Muscle layer of colon (tissue), 2 donors: ENCODE data around the gene MSRB3.
"Not testable (repeated sequence)": the region's sequence is repeated elsewhere in the genome, so short reads cannot be mapped to it uniquely, and the experiment has no call there.

Experiments used
- H3K27ac ChIP-seq: one replicate; pipeline ENCODE4 v1.7.0; 2013; ENCODE audit warnings: low read depth, mild to moderate bottlenecking, low read length, moderate library complexity
- H3K27me3 ChIP-seq, 2 donors: one replicate each; pipeline ENCODE4 v1.7.0; 2013; ENCODE audit warnings: low read length in 2 of 2, mild to moderate bottlenecking in 2 of 2; ENCODE audit not compliant: insufficient read depth in 2 of 2, control insufficient read depth in 1 of 2
- H3K36me3 ChIP-seq: one replicate; pipeline ENCODE4 v1.7.0; 2013; ENCODE audit warnings: mild to moderate bottlenecking, low read length; ENCODE audit not compliant: insufficient read depth
- H3K4me1 ChIP-seq: one replicate; pipeline ENCODE4 v1.7.0; 2013; ENCODE audit warnings: mild to moderate bottlenecking, low read length; ENCODE audit not compliant: insufficient read depth
- H3K4me3 ChIP-seq, 2 donors: one replicate each; pipeline ENCODE4 v1.7.0; 2013; ENCODE audit warnings: low read length in 2 of 2, low read depth in 1 of 2, mild to moderate bottlenecking in 1 of 2, moderate library complexity in 1 of 2
- H3K9ac ChIP-seq: one replicate; pipeline ENCODE4 v1.7.0; 2013; ENCODE audit warnings: low read length
- H3K9me3 ChIP-seq: one replicate; pipeline ENCODE4 v1.7.0; 2013; ENCODE audit warnings: mild to moderate bottlenecking, low read length
- donor health status: abdominal sarcoma.
- donor health status: Adenocarcinoma of cecum.

The MSRB3 gene

DNA sequence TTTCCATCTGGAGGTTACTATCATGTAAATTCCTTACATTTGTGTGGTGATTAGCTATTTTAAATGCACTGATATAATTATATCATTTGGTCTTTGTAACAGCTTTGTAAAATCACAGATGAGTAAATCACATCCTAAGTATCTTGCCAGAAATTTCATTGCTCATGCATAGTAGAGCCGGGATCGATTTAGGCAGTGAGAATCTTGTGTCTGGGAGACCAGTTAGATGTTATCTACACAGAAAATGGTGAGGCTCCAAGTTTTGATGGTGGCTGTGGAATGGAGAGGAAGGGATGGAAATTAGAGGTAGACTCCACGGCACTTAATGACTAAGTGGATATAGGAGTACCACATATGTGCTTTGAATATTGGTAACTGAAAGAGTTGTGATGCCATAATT lies 156.3 kb downstream of the MSRB3 start:
- Histone ChIP-seq H3K27me3 (no peaks in the 10 kb centered on the region), H3K9me3 (no peaks in the 10 kb centered on the region), H3K27ac (no peak overlapping the region), H3K4me1 (peaks cover 12% of the 10 kb centered on the region), H3K36me3 (no peaks in the 10 kb centered on the region), H3K9ac (no peak overlapping the region), H3K4me3 (no peak overlapping the region)

DNA sequence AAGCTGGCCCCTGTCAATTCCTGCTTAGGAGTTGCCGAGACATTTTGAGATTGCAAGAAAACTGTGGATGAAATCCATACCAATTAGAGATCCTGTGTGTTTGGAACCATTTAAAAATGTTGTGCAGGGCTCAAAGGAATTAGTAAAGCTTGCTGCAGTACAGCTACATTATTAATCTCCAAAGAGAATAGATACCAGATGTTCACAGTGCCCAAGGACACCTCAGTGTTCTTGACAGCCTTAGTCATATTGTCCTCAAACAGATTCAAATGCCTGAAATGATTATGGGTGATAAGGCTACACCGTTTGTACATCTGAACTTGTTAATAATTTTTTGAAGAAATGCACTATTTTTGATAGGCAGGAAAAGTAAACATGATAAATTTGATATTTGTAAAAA lies 164.6 kb downstream of the MSRB3 start:
- no peak overlapping the region for H3K9ac ChIP-seq
- no peaks in the 10 kb centered on the region for H3K36me3 ChIP-seq
- no peak overlapping the region for H3K27ac ChIP-seq
- no peak overlapping the region for H3K4me3 ChIP-seq
- H3K4me1 ChIP-seq, result no peaks in the 10 kb centered on the region
- H3K27me3 ChIP-seq, result no peaks in the 10 kb centered on the region
- H3K9me3 ChIP-seq, result no peaks in the 10 kb centered on the region

DNA sequence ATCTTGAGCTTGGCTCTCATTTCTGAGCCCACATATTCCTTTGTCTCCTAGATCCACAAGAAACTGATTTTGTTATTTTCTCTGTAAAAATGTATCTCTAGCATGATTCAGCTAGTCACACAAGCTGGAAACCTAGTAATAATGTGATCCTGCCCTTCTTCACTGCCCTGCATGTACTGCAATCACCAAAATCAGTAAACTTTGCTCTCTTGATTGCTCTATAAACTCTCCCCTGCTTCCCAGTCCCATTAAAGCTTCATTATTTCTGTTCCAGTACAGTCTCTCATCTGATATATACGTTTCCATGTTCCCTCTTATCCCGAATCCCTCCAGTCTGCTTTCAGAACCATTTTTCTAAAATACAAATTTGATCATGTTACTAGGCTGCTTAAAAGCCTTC lies 166.5 kb downstream of the MSRB3 start:
- Histone ChIP-seq H3K9ac (no peak overlapping the region), H3K36me3 (no peaks in the 10 kb centered on the region), H3K4me1 (peaks cover 2% of the 10 kb centered on the region), H3K4me3 (no peak overlapping the region), H3K27ac (no peak overlapping the region), H3K9me3 (no peaks in the 10 kb centered on the region), H3K27me3 (no peaks in the 10 kb centered on the region)

DNA sequence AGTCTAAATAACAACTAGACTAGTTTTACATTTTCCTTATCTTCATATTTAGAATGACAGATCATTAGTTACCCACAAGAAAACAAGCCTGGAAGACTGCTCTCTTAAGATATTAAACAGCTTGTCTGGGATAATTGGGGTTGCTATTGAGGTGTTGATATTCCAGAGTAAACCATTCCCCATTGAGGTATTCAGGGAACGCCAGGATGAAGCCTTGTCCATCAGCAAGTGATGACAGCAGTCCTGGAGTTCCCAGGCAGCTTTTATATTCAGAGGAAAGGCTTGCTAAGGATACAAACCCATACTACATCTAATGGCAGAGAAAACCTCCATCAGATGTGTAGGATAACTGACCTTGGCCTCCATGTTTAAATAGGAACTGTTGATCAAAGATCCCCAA lies 168.4 kb downstream of the MSRB3 start:
- peaks cover 19% of the 10 kb centered on the region for H3K4me1 ChIP-seq
- no peaks in the 10 kb centered on the region for H3K36me3 ChIP-seq
- H3K4me3 ChIP-seq, result no peak overlapping the region
- H3K9me3 ChIP-seq, result no peaks in the 10 kb centered on the region
- no peak overlapping the region for H3K27ac ChIP-seq
- no peak overlapping the region for H3K9ac ChIP-seq
- no peaks in the 10 kb centered on the region for H3K27me3 ChIP-seq

DNA sequence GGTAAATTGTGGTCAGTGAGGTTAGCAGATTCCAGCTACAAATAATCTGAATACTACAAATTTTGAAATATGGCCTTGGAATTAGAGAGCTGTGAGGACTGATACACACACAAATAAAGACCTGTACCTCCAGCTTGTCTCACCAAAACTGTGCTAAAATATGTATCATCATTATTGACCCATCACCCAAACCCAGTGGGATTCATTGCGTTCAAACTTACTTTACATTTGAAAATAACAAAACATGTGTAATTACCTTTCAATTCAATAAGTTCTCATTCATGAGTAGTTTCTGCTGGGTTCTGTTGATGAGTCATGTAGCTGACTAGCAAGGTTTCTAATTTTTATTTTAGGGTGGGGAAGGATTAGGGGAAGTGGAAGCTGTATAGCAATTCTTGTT lies 170.9 kb downstream of the MSRB3 start:
- H3K9me3 ChIP-seq, result no peaks in the 10 kb centered on the region
- H3K27ac ChIP-seq, result no peak overlapping the region
- peaks cover 4% of the 10 kb centered on the region for H3K36me3 ChIP-seq
- no peak overlapping the region for H3K9ac ChIP-seq
- H3K4me1 ChIP-seq, result peaks cover 19% of the 10 kb centered on the region
- no peaks in the 10 kb centered on the region for H3K27me3 ChIP-seq
- no peak overlapping the region for H3K4me3 ChIP-seq

DNA sequence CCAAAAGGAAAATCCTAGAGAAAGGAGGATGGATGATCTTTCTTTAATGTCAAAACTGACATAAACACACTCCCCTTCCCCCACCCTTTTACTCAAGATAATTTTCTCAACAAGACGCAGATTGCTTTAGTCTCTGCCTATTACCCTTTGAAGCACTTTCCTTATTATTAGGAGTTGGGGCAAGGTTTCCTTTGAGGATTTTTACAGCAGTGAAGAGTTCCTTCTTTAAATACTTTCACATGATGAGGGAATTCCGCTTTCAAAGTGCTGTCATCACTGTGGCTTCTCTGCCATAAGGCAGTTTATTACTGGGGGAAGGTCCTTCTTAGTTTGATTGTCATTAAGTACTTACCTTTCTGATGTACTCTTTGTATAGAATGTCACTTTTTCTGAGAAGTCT lies 172.1 kb downstream of the MSRB3 start:
- H3K4me1 ChIP-seq, result peaks cover 19% of the 10 kb centered on the region
- H3K9ac ChIP-seq, result no peak overlapping the region
- no peak overlapping the region for H3K27ac ChIP-seq
- no peak overlapping the region for H3K4me3 ChIP-seq
- no peaks in the 10 kb centered on the region for H3K9me3 ChIP-seq
- H3K27me3 ChIP-seq, result no peaks in the 10 kb centered on the region
- peaks cover 10% of the 10 kb centered on the region for H3K36me3 ChIP-seq

DNA sequence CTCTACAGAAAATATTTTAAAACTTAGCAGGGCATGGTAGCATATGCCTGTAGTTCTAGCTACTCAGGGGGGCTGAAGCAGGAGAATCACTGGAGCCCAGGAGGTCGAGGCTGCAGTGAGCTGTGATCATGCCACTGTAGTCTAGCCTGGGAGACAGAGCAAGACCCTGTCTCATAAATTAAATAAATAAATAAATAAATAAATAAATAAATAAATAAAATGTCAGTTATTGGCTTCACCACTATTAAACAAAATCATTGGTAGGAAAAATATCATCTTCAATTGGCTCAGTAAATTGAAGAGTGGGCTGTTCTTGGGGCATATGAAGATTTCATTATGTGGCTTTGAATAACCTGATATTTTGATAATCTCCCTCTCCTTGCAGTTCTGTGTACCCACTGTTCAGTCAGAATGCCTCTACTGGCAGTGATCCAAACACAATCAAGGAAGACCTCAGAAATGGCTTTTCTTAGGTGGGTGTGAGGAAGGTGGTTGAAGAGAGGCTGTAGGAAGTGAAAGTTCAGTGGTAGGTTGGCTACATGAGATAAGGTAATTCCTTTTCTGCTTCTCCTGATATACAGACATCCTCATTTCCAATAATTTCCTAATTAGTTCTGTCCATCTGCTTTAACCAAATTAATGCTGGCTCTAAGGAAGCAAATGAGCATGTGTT lies 175.8 kb downstream of the MSRB3 start:
- no peak overlapping the region for H3K9ac ChIP-seq
- H3K36me3 ChIP-seq, result peaks cover 17% of the 10 kb centered on the region
- no peak overlapping the region for H3K4me3 ChIP-seq
- no peaks in the 10 kb centered on the region for H3K9me3 ChIP-seq
- no peaks in the 10 kb centered on the region for H3K27me3 ChIP-seq
- H3K4me1 ChIP-seq, result peaks cover 19% of the 10 kb centered on the region
- H3K27ac ChIP-seq, result no peak overlapping the region

DNA sequence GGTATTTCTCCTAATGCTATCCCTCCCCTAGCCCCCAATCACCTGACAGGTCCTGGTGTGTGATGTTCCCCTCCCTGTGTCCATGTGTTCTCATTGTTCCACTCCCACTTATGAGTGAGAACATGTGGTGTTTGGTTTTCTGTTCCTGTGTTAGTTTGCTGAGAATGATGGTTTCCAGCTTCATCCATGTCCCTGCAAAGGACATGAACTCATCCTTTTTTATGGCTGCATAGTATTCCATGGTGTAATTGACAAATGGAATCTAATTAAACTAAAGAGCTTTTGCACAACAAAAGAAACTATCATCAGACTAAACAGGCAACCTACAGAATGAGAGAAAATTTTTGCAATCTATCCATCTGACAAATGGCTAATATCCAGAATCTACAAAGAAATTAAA lies 178.9 kb downstream of the MSRB3 start:
- H3K27me3 ChIP-seq, H3K9ac ChIP-seq, H3K9me3 ChIP-seq, H3K27ac ChIP-seq, H3K4me3 ChIP-seq, H3K4me1 ChIP-seq: not testable (repeated sequence)
- peaks cover 17% of the 10 kb centered on the region for H3K36me3 ChIP-seq

DNA sequence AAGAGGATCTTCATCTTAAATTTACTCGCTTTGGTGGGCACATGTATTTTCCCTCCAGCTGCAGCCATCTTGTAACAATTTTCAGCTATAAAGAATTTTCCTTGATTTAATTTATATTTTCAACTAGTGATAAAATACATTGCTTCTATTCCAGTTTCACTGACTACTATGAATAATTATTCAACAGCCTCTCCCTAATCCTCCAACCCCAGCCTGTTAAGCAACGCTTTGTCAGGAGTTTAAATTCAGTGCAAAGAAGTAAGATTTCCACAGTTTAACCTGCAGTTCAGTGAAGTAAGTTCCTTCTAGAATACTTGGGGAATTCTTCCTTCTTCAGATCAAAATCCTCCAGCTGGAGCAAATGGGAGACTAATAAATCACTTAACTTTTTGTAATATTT lies 180.2 kb downstream of the MSRB3 start:
- Histone ChIP-seq H3K4me1 (no peaks in the 10 kb centered on the region), H3K36me3 (peaks cover 23% of the 10 kb centered on the region), H3K9ac (no peak overlapping the region)

DNA sequence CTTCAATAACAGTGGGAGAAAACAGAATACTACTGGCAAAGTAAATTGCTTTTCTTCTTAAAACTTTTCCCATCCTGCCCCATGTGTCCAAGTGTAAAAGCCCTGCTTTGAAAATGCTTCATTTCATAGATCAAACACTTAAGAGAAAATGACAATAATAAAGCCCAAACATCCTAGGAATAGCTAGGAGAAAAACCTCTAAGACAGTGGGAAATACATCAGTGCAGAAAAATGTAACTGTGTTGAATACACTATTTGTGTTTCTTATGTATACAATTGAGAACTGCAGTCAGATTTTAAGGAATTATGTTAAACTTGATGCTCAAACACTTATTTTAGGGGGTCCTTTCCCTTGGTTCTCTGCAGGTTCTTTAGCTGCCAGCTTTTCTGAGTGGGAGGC lies 181.1 kb downstream of the MSRB3 start:
- Histone ChIP-seq H3K4me1 (peaks cover under 1% of the 10 kb centered on the region), H3K27ac (no peak overlapping the region), H3K9ac (no peak overlapping the region), H3K27me3 (no peaks in the 10 kb centered on the region), H3K4me3 (no peak overlapping the region), H3K9me3 (no peaks in the 10 kb centered on the region), H3K36me3 (peaks cover 21% of the 10 kb centered on the region)

More for the DNA sequence above, 180.2 kb downstream of the MSRB3 start:
- Histone ChIP-seq H3K27ac (no peak overlapping the region), H3K27me3 (no peaks in the 10 kb centered on the region), H3K4me3 (no peak overlapping the region), H3K9me3 (no peaks in the 10 kb centered on the region)

DNA sequence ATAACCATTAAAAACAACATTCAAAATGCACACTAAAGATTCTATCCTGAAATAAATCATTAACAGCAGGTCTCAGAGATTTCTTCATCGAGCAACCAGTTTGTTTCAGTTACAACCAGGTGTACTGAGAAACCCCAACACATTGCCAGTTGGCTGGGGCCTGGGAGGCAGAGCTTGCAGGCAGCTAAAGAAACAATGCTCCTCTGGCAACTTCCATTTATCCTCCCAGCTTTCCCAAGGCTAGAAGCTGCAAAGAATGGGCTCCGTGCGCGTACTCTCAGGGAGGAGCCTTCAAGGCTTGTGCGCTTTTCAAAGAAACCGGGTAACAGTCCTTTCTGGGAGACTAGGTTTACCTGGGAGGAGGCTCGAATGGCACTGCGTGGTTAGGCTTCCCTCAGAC lies 181.6 kb downstream of the MSRB3 start:
- H3K27me3 ChIP-seq, result no peaks in the 10 kb centered on the region
- H3K9ac ChIP-seq, result no peak overlapping the region
- no peak overlapping the region for H3K27ac ChIP-seq
- no peaks in the 10 kb centered on the region for H3K9me3 ChIP-seq
- peaks cover 16% of the 10 kb centered on the region for H3K36me3 ChIP-seq
- H3K4me3 ChIP-seq, result no peak overlapping the region
- H3K4me1 ChIP-seq, result peaks cover 6% of the 10 kb centered on the region

DNA sequence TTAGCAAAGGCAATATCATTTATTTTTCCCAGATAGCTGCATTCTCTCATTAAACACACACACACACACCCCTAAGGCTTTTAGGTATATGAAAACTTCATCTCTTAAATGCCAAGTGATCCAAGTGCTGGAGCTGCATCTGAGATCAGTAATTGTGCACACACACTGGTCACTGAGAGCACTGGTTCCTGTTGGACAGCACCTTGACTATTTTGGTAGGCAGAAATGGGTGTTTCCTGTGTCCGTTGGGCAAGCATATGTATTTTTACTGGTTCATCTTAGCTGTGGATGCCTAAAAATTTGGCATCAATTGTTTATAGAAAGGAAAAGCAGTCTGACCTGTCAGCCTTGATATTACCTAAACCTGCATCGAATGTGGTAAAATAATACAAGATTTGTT lies 182.5 kb downstream of the MSRB3 start:
- Histone ChIP-seq H3K27me3 (no peaks in the 10 kb centered on the region), H3K27ac (no peak overlapping the region), H3K9ac (no peak overlapping the region), H3K9me3 (no peaks in the 10 kb centered on the region), H3K36me3 (peaks cover 16% of the 10 kb centered on the region), H3K4me1 (peaks cover 7% of the 10 kb centered on the region), H3K4me3 (no peak overlapping the region)
